GM18868 (cell line): Measurements from ENCODE around the gene SMYD2.
"Not testable (repeated sequence)": the region's sequence is repeated elsewhere in the genome, so short reads cannot be mapped to it uniquely, and the experiment has no call there.

Source experiments
- ATAC-seq: cut with Tn5 transposase; IDR thresholded peaks from one replicate; pipeline ENCODE4 v1.9.1; 2021; ENCODE audit warnings: mild to moderate bottlenecking, moderate library complexity; ENCODE audit not compliant: unreplicated experiment

SMYD2 gene

GRCh38 chr1:214271174-214271858 is 9.6 kb upstream of the SMYD2 start:
- no peak for ATAC-seq

DNA sequence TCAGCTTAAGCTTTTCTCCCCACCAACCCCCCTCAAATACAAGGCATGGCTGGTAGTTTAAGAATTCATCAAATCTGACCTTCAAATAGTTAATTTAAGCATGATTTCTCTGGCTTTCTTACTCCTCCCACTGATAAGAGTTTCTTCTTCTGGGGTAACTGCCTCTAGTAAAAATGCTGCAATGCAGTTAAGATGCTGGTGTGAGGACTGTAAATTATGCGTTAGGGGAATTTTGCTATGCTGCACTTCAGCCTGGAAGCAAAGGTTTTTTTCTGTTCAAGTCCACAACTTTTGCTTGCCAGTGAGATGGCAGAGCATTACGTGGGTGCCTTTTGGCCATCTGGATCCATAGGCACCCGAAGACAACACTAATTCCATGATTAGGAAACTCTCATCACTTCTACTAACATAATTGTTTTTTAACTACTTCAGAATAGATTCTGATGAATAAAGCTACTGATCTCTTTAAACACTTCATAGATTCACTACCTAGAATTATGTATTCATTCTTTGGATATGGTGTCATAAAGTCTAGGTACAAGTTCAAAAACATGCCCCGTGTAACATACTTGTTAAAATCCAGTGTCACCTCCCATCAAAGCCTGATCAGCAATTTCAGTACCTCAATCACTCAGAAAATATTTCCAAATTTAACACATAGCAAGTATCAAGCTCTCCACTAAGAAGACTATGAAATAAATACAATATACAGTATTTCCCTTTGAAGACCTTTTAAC is 8.8 kb upstream of the SMYD2 start:
- ATAC-seq, result no peak

DNA sequence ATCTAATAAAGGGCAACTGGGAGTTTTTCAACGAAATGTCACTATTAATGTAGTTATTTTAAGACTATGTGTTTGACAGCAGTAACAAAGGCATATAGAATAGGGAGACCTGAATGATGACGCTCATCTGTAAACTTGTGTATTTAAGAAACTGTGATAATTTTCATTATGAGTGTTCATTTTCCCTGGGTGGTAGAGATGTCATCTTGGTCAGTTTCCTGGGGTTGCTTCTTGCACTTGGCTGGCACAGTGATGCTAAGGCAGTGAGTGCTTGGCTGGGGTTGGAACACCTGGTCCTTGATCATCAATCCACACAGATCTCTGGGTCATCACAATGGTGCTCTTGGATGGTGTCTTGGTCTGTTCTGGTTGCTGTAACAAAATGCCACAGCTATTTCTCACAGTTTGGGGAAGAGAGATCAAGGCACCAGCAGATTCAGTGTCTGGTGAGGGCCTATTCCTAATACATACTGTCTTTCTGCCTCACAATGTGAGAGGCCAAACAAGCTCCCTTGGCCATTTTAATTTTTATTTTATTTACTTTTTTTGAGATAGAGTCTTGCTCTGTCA is 7.9 kb upstream of the SMYD2 start:
- ATAC-seq, result peak; percentile 61

DNA sequence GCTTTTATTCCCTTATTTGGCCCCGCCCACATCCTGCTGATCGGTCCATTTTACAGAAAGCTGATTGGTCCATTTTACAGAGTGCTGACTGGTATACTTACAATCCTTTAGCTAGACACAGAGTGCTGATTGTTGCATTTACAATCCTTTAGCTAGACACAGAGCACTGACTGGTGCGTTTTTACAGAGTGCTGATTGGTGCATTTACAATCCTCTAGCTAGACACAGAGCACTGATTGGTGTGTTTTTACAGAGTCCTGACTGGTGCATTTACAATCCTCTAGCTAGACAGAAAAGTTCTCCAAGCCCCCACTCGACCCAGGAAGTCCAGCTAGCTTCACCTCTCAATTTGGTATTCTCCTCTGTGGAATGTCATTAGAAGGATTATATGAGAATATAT is 5.3 kb upstream of the SMYD2 start:
- ATAC-seq, result not testable (repeated sequence)

DNA sequence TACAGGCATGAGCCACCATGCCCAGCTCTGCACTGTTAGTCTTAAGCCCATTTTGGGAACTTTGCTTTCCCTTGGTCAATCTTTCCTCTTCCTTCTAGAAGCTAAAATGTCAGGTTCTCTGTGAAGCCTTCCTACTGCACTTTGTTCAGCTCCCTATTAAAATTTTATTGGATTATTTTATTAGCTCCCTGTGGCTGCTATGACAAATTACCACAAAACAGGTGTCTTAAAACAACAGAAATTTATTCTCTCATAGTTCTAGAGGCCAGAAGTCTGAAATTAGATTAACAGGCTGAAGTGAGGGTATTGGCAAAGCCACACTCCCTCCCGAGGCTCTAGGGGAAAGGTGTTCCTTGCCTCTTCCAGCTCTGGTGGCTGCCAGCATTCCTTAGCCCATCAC is 4.2 kb upstream of the SMYD2 start:
- ATAC-seq, result no peak

GRCh38 chr1:214277704-214278635 is 3.0 kb upstream of the SMYD2 start:
- ATAC-seq, result no peak

DNA sequence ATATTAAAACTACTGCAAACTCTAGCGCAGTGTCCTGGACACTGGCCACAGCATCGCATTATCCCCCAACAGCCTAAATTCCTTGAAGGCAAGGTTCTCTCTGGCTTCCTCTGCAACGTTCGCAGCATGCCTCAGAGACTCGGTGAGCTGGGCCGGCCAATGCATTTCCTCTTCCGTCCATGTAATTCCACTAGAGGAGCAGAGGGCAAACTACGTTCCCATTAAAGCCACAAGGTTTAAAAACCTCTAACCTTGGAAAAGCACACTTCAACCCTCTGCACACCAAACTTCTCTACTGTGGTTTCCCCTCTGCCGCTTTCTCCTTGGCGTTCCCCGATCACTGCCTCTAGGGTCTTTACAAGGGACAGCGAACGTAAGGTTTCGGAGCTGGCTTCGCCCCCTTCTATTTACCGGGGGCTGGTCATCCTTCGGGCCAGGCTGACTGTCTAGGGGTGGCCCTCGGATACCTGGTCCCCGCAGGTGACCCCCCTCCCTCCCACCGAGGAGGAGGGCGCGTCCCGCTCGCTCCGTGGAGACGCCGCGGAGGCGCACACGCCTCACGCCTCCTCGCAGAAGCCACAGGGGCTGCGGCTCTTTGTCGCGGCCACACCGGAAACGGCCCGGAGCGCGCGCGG is 456 bp upstream of the SMYD2 start:
- peak; percentile 2 for ATAC-seq

- ATAC-seq, result peak; percentile 2
Measured at GRCh38 chr1:214281720-214282629, 1.0 kb downstream of the SMYD2 start.

DNA sequence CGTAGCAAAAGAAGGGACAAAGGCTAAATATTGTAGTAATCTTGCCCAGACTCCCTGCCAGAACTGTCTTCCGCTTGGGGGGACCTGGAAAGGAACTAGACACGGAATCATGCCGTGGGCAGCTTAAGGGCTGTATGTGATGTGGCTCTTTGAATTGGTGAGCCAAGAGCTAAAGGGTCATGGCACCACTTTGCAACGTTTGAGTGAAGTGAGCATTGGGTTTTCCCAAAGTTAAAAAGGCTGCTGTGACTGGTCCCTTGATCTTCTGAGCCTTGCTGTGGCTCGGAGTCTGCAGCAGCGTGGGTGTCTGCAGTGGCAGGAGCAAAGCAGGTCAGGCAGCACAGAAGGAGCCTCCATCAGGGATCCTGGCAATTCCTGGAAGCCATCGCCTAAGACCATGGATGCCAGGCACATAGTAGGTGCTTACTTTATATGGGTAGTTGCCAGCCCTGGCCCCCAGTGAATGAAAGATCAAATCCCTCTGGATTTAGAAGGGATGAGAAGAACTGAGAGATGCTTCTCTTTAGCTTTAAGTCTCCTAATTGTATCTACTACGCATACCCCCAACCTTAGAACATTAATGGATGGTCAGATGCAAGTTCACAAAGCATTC is 1.8 kb downstream of the SMYD2 start:
- ATAC-seq, result no peak

DNA sequence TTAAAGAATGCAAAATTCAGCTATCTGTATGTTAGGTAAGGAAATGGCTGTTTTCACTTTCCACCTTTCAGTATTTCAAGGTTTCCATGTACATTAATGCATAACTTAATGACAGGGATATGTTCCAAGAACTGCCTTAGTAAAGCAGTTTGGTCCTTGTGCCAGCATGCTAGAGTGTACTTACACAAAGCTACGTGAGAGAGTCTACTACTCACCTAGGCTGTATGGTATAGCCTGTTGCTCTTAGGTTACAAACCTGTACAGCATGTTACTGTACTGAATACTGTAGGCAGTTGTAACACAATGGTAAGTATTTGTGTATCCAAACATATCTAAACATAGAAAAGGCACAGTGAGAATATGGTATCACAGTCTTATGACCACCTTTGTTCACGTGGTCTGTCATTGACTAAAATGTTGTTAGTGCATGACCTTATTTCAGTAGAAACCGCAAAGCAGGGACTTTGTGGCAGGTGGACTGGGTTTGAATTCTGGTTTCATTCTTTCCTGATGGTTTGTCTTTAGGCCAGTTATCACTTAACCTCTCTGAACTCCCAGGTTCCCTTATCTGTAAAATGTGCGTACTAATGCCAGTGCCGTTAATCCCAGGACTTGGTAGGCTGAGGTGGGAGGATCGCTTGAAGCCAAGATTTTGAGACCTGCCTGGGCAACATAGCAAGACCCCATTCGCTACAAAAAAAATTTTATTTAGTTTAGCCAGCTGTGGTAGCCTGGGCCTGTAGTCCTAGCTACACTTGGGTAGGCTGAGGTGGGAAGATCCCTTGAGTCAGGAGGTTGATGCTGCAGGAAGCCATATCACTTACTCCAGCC is 4.9 kb downstream of the SMYD2 start:
- no peak for ATAC-seq

- ATAC-seq, result no peak
Measured at GRCh38 chr1:214287884-214288283, 6.9 kb downstream of the SMYD2 start.

DNA sequence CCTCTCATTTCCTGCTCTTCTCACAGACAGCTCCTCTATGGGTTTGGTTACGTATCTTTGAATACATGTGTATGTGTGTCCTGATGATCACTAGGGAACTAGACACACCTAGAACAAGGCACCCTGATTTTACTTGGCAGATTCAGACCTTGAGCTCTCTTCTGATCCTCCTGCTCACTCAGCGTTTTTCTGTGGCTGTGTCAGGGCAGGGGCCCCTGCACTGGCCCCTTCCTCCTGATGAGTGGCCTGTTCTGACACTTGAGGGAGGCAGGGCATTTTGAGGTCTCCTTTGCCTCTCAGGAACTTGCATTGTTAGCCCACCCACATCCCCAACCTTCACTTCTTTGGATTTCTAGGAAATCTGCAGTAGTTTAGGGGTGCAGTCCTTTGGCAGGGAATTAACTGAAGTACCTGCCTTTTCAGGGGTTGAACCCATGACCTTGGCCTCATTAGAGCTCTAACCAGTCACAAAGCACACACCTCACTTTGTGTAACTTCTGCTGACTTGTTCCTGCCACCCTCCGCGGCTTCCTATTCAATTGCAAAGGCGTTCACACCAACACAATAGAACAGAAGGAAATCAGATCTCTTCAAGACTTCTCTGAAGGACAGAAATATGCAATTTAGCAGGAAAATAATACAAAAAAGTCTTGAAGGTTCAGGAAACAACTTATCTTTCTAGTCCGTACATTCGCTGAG is 8.8 kb downstream of the SMYD2 start:
- ATAC-seq, result no peak

DNA sequence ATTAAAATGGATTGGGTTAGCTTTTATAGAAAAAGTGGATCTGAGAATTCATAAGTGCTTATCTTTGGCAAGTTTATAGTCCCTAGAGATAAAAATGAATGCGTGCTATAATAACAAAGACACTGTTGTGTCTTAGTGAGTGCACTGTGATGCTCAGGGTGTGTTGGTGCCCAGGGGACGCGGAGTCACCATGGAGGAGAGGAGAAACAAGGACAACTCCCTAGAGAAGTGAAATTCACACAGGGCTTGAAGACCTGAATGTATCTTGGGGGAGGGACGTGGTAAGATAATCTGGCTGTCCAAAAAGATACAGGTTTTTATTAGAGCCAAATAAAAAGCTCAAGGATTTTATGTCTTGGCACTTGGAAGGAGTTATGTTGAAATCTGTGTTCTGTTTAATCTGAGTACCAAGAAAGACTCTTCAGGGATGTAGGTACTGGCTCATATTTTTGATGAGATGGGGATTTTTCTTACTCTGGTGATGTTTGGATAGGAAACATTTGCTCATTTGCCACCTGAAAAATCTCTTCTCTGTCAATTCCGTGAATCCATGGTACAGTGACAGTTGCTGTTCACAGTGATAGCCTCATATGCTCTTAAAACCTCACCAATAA is 9.6 kb downstream of the SMYD2 start:
- no peak for ATAC-seq

- ATAC-seq, result no peak
Measured at GRCh38 chr1:214292322-214292721, 11.4 kb downstream of the SMYD2 start.

DNA sequence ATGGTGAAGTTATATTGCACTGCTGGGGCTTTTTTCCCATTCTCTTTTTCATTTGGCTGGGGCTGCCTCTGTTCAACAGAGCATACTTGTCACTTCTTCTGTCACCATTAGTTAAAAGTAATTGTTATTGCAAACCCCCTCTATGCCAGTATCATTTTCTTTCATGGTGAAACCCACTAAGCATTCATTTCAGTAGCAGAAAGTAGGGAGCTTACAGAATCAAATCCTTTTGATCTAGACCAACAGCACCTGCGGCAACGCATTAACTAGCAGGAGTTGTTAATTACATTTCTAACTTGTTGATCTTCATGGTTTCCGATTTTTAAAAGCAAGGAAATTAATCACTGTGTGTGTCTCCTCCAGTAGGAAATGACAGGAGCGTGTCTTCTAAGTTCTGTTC is 15.0 kb downstream of the SMYD2 start:
- ATAC-seq, result no peak

- no peak for ATAC-seq
Measured at GRCh38 chr1:214296860-214297745, 16.1 kb downstream of the SMYD2 start.
